ENCODE measurements around the gene DNMT3B. TPM values are rescaled to one million over a fixed set of nuclear protein-coding genes. Genes with fewer than 3 reads are reported as not detected.
A peak's percentile ranks its signal among the peaks of the same experiment; 100 is the strongest.

Gene DNMT3B
- total and polyA plus RNA-seq, 12 donors, result 0.27 to 1.8 (median 0.68) TPM

DNA sequence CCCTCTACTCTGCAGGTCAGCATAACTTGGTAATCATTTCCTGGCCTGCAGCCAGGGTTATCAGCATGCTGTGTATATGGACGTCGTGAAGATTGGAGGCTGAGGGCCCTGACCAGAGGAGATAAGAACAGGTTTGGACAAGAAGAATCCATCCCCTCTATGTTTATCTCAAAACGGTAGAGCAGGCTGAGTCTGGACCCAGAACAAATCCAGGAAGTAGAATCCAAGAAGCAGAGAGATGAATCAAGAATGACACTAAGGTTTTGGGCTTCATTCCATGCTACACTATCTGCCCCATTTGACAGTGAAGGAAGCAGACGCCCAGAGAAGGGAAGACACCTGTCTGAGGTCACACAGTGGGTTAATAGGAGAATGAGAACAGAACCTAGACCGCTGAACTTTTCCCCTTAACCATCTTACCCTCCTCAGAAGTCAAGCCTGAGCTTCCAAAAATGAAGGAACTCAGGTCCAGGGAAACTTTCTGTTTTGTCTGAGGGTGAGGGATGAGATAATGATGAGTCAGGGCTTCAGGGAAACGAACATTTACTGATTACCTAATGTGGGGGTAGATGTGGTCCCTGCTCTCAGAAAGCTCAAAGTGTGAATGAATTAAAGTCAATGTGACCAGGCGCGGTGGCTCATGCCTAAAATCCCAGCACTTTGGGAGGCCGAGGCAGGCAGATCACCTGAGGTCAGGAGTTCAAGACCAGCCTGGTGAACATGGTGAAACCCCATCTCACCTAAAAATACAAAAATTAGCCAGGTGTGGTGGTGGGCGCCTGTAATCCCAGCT, 9.5 kb upstream of the DNMT3B start:
- intact Hi-C loops (cut with DNase I), result no loop called here
- 60% methylated on average over 10 of the region's 10 CpGs for WGBS, 2 donors

GRCh38 chr20:32753731-32754130, 8.5 kb upstream of the DNMT3B start:
- Histone ChIP-seq H3K36me3 (no peaks in the 10 kb centered on the region), H3K4me3 (no peak overlapping the region), H3K9me3 (no peaks in the 10 kb centered on the region), H3K27me3 (no peaks in the 10 kb centered on the region), H3K4me1 (peaks cover 0 to 14% (median 0%) of the 10 kb centered on the region in 9 donors), H3K27ac (no peak overlapping the region)
- WGBS, 2 donors, result 88 to 93% methylated on average over 4 of the region's 4 CpGs
- intact Hi-C loops (cut with DNase I), result no loop called here
- TF ChIP-seq, protein P1, sequence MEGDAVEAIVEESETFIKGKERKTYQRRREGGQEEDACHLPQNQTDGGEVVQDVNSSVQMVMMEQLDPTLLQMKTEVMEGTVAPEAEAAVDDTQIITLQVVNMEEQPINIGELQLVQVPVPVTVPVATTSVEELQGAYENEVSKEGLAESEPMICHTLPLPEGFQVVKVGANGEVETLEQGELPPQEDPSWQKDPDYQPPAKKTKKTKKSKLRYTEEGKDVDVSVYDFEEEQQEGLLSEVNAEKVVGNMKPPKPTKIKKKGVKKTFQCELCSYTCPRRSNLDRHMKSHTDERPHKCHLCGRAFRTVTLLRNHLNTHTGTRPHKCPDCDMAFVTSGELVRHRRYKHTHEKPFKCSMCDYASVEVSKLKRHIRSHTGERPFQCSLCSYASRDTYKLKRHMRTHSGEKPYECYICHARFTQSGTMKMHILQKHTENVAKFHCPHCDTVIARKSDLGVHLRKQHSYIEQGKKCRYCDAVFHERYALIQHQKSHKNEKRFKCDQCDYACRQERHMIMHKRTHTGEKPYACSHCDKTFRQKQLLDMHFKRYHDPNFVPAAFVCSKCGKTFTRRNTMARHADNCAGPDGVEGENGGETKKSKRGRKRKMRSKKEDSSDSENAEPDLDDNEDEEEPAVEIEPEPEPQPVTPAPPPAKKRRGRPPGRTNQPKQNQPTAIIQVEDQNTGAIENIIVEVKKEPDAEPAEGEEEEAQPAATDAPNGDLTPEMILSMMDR (IDR thresholded peaks at IDR 0.05), result no peak
- no peak for DNase-seq
- no peak for ATAC-seq

More for the DNA sequence above, 9.5 kb upstream of the DNMT3B start:
- ATAC-seq, result no peak
- Histone ChIP-seq H3K9me3 (no peaks in the 10 kb centered on the region), H3K27me3 (no peaks in the 10 kb centered on the region), H3K4me3 (no peak overlapping the region), H3K36me3 (no peaks in the 10 kb centered on the region), H3K27ac (peak overlapping the region in 1 of 10 donors; percentile 5), H3K4me1 (peaks cover 0 to 14% (median 0%) of the 10 kb centered on the region in 9 donors)
- TF ChIP-seq, protein P1 (IDR thresholded peaks at IDR 0.05), result no peak
- no peak for DNase-seq

DNA sequence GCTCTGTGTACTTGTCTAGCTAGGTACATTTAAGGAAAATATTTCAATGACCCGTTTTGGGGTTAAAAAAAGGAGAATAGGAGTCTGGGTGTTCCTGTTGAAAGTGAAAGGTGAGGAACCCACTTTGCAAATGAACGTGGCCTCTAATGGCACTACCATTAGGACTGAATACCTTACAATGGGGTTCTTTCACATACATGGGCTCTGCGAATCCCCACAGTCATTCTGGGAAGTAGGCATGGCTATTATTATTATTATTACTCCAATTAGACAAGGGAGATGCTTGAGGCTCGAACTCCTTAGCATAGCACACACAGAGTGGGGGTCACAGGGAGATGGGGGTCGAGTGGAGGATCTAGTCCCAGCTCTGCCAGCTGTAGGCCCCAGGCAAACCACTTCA, 6.0 kb upstream of the DNMT3B start:
- H3K27ac ChIP-seq, result no peak overlapping the region
- TF ChIP-seq, protein P1 (IDR thresholded peaks at IDR 0.05), result no peak
- H3K4me3 ChIP-seq, result no peak overlapping the region
- DNase-seq (no peak), ATAC-seq (no peak)
- H3K9me3 ChIP-seq, result no peaks in the 10 kb centered on the region
- no peaks in the 10 kb centered on the region for H3K36me3 ChIP-seq
- no peaks in the 10 kb centered on the region for H3K27me3 ChIP-seq
- WGBS, 2 donors, result 69% methylated on average over 5 of the region's 5 CpGs
- peaks cover 0 to 8% (median 0%) of the 10 kb centered on the region in 9 donors for H3K4me1 ChIP-seq
- intact Hi-C loops (cut with DNase I), result no loop called here

DNA sequence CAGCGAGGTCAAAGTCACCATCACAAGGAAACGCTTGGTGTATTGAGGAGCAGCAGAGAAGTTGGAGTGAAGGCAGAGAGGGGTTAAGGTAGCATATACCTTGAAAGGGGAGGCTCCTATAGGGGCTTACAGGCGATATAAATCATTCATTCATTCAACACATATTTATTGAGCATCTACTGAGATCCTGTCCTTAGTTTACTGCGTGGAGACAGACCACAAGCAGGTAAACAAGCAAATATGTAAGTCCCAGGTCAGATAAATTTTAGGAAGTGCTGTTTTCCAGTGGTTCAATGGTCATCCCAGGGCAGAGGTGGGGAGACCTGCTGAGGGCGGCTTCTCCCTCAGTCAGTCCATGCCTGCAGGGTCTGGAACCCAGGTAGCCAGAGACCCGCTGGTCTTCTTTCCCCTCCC, 761 bp upstream of the DNMT3B start:
- H3K4me3 ChIP-seq, result peak overlapping the region in 9 of 10 donors; percentile 64 to 99 (median 82)
- intact Hi-C loops (cut with DNase I), result loop anchor here in 4 of 10 donors (5.0 kb wide), 3 partner anchors 79 to 89 kb away; partner anchors contain the start of gene C20orf203 (in 1 of the 4)
- H3K27ac ChIP-seq, result peak overlapping the region in 1 of 10 donors; percentile 42
- TF ChIP-seq, protein P1 (IDR thresholded peaks at IDR 0.05), result no peak
- 38 to 49% methylated on average over 6 of the region's 6 CpGs for WGBS, 2 donors
- H3K9me3 ChIP-seq, result no peaks in the 10 kb centered on the region
- no peak for ATAC-seq
- peaks cover 0 to 10% (median 0%) of the 10 kb centered on the region in 7 donors for H3K27me3 ChIP-seq
- no peaks in the 10 kb centered on the region for H3K36me3 ChIP-seq
- H3K4me1 ChIP-seq, result peaks cover 5 to 26% (median 20%) of the 10 kb centered on the region in 9 donors
- DNase-seq, result no peak
